COLO829 (cell line): ENCODE data around the gene LCP1.

Experiments used
- DNase-seq: peaks from one replicate; pipeline ENCODE4 v3.0.0; 2012; ENCODE audit warnings: low spot score

LCP1 gene

DNA sequence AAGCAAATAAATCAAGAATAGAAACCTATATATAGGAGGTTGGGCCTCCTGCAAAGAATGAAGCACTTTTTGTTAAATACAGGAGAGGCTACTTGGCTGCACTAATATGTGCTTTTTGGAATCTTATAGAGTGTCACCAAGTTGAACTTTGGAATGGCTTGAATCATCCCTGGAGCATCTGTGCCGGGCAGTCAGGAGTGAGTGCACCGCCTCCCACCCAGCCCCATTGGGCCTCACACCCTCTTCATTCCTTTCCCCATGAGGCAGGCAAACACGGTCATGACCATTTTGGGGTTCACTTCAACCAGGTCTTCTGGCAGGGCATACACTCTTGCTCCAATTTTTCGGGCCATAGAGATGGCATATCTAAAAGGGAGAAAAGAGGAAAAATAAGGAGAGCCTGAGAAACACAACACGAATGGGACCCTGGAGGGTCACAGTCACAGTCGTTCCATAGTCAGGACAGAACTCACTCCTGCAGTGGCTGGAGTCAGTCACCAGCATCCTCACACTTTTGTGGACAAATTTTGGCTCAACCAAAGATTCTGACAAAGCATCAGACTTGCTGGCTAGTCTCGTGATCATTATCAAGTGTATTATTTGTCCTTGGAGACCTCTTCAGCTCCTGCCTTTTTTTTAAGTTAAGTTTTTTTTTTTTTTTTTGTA, 54.5 kb downstream of the LCP1 start:
- DNase-seq: no peak

DNA sequence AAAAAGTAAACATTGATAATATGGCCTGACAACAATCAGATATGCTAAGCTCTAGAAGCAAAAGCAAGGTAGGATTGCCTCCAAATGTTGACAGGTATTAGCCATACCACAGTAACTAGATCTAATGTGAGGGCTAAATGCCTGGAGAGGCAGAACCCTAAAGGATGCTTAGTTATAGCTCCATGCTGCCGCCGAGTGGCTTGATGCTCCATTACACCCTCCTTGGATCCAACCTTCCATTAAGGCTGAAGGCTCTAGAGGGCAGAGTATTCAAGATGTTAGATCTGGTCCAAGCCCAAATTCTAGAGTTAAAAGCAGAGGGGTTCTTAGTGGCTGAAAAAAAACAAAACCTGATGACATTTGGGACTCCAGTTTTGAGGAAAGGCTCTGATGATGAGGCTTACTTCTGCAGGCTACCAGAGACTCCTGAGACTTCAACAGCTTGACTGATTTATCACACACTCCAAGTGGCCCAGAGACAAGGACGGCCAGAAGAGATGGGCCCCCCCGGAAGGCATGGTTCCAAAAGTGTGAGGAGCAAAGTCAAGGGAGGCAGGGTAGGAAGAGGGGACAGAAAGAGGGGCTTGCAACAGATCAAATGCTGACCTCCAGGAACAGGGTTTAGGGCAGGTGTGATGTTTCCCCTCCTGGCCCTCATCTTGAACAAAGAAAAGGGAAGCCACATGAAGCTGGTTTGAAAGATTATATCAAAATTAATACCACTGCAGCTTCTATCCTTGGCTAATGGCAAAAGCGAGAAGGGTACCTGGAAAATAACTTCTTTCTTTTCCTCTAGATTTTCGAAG, 55.2 kb downstream of the LCP1 start:
- DNase-seq: peak; percentile 93

DNA sequence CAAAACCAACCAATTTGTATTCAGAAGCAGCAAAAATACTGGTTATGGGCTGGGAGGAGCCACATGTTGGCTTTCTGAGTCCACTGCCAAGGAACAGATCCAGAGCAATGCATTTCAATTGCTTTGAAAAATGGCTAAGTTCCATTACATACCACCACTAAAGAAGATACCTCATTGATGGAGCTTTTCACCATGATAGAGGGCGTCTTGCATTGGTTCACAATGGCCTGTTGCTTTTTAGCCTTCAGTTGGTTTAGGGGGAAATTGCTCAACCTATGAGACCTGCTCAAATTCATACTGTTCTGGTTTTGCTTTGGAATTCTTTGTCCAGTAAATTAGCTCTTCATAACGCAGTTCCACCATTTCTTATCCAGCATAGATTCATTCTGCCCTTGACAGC, 55.9 kb downstream of the LCP1 start:
- peak; percentile 13 for DNase-seq

DNA sequence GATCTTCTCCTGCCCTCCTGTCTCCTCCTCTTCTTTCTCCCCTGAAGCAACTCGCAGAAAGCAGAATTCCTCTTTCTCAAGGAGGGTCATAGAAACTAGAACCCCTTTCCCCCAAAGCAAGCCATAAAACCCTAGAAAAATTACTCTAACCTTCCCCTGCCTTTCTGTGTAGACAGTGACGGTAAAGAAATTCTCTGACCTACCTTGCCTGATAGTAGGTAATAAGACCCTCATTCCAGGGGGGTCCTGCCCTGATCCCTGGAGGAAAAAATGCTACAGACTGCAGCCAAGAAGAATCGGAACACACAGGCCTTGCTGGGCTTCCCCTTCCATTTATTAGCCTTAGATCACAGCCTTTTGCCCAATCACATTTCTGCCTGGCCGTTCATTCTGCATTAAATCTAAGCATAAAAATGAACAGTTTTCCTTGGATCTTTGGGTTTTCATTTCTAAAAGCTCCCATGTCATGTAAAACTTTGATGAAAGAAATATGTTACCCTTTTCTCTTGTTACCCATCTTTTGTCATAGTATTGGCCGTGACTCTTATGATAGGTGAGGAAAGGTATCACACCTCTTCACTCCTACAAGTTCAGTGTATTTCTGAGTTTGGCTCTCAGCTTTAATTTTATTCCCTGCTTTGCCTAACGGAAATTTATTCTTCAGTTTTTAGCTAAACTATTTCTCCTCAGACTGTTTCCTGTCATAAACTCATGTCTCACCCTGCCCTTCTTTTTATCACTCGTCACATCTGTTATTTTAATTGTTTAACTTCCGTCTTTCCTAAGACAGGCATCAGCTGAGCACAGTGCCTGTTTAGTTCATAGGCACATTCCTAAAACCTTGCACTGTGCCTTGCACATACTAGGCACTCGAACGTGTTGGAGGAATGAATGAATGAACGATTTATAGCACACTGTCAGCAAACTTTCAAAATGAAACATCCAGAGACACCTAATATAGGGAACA, 56.7 kb downstream of the LCP1 start:
- peak; percentile 54 for DNase-seq

DNA sequence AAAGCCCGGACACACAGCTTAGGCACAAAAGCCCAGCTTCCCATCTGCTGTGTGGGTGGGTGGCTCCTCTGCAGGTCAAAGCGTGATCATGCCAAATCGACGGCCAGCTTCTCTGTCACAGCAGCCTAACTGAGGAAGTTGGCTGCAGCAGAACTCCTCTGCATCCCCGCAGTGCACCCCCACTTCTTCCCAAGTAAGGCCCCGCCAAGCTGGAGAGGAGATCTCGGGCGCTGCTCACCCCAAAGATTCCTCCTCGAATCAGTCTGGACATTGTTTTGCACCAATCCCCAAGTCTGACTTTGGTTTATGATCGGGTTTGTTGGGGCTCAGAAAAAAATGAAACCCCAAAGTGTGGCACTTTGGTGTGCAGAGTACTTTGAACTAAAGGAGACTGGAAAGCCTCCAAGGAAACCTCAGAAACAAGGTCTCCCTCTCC, 57.4 kb downstream of the LCP1 start:
- DNase-seq: no peak

DNA sequence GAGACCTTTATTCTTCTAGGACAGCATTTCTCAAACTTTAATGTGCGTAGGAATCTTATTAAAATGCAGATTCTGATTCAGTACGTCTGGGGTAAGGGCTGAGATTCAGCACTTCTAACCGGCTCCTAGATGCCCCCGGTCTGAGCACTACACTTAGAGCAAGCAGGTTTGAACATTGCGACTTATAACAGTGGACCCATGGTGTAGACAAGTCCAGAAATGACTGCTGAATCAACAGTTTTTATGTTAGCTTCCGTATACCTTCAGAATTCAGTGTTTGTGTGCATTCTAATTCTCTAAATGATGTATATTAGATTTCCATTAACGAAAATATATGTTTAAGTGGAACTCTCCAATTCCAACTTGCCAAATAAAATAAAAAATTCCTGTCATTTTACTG, 59.7 kb downstream of the LCP1 start:
- no peak for DNase-seq

DNA sequence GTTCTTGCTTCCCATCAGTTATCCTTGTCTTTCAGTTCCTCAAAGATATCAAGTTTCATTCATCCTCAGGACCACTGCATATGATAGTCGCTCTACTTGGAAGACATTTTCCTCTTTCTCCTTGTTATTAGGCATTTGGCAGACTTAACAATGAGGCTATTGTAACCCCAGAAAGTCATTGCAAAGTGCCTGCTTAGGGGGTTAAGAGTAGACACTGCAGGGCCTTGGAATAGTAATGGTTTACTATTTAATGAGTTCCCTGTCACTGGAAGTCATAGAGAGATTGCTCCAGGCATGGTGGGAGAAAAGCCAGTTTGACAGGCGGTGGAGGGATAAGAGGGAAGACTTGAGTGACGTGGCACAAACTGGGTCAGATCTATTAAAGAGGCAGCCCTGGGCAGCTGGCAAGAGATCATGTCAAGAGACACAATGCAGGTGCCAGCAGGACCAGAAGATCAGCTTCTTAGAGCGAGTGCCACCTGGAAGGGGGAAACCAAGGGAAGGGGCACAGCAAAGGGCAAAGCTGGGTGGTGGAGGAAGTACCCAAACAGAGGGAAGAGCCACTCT, 60.3 kb downstream of the LCP1 start:
- DNase-seq: peak; percentile 70

DNA sequence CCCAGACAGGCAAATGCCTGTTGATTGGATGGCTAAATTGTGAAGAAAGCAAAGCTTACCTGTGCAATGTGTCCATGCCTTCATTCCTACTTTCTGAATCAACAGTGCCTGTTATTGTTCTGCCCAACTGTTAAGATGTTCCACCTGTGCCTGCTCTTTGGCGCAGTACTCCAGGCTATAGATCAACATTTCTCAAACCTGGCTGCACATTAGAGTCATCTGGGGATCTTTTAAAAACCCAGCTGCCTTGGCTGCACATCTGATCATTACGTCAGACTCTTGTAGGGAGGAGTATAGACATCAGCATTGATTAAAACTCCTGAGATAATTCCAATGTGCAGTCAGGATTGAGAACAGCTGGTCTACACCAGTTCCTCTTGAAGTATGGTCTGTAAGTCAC, 60.9 kb downstream of the LCP1 start:
- no peak for DNase-seq

DNA sequence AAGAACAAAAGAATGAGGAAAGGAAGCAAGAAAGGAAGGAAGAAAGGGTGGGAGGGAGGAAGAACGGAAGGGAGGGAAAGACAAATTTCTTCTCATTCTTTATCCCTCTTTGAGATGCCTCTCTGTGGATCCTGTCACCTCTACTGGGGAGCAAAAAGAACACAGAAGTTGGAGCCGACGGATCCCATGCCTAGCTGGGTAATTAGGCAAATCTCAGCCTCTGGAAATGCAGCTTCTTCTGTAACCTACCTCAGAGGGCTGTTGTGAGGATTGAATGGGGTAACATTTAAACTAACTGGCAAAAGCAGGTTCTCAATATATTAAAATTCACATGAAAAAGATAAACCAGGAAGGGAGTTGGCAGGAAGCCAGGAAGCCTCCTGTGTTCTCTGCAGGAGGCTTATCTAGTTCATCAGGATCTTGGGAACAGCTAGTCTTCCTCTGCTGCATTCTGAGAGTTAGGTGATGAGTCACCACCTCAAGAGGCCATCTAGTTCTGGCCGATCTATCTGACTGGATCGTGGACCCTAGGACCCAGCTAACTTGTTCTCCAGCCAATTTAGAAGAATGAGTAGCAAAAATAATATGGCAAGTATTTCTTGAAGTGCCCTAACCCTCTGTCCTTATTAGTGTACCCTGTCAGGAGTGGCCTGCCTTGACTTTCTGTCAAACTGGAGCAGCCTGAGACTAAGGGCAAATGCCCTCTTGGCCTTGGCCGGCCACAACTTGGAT, 61.9 kb downstream of the LCP1 start:
- DNase-seq: peak; percentile 27

DNA sequence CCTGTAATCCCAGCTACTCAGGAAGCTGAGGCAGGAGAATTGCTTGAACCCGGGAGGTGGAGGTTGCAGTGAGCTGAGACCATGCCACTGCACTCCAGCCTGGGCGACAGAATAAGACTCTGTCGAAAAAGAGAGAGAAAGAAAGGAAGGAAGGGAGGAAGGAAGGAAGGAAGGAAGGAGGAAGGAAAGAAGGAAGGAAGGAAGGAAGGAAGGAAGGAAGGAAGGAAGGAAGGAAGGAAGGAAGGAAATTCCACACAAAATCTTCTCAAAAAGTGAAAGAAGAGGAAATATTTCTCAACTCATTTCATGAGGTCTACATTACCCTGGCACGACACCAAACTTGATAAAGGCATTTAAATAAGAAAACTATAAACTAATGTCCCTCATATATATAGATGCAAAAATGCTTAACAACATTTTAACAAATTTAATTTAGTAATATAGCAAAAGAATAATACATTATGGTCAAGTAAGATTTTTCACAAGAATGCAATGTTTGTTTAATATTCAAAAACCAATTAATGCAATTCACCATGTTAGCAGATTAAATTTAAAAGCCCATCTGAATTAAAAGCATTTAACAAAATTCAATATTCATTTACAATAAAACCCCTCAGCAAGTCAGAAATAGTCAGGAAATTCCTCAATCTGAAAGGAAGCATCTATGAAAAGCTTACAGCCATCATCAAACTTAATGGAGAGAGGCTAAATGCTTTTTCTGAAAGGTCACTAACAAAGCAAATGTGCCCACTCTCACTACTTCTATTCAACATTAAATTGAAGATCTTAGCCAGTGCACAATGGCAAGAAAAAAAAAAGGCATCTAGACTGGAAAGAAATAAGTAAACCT, 65.1 kb downstream of the LCP1 start:
- DNase-seq: no peak

DNA sequence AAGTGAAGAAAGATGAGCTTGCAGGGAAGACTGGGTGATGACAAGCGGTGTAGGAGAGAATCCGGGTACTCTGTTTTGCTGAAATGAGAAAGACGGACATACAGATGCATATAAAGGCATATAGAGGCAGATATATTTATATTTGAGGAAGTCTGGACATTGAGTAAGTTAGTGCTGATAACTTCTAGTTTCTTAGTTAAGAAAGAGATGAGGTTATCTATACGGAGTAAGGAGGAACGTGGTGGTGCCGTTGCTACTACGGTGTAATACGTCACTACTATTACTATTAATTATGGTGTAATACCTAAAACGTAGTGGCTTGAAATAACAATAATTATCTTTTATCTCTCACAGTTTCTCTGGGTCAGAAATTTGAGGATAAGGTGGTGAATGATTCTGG, 67.4 kb downstream of the LCP1 start:
- DNase-seq: no peak

DNA sequence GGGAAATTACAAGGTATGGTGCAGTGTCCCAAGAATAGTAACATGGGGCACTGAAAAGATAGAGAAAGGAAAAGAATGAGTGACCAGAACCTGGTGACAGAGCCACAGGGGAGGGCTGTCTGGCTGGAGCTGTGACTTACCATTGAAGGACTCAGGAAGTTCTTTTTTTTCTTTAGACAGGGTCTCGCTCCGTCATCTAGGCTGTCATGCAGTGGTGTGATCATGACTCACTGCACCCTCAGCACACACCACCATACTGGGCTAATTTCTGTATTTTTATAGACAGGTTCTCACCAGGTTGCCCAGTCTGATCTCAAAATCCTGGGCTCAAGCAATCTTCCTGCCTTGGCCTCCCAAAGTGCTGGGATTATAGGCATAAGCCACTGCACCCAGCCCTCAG, 68.4 kb downstream of the LCP1 start:
- no peak for DNase-seq

DNA sequence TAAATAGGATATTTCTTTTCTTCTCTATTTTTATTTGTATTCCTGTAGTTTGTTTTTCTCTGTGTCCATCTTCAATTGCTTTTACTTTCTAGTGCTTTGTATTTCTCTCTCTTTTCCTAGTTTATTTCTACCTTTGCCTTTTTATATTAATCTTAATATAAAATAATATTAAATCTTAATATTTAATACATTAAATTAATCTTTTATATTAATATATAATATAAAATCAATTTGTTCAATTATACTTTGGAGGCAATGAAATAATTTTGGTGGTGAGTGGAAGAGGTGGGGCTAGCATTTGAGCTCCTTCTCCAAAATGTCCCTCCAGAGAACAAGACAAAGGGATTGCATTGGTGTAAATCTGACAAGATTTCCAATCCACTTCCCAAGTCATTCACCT, 70.8 kb downstream of the LCP1 start:
- no peak for DNase-seq

DNA sequence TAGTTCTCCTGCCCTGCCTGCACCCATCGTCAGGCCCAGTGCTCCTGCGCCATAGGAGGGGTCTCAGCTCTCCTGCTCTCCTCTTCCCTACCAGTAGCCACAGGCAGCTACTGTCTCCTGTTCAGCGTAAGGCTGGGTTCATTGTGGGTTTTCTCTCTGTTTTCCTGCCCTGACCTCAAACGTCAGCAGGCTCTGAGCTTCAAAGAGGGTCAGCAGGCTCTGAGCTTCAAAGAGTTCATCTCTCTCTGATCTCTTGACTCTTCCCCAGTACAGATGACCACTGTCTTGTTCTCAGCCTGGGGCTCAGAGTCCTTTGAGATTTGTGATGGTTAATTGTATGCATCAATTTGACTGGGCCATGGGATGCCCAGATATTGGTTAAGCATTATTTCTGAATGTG, 72.5 kb downstream of the LCP1 start:
- peak; percentile 45 for DNase-seq

DNA sequence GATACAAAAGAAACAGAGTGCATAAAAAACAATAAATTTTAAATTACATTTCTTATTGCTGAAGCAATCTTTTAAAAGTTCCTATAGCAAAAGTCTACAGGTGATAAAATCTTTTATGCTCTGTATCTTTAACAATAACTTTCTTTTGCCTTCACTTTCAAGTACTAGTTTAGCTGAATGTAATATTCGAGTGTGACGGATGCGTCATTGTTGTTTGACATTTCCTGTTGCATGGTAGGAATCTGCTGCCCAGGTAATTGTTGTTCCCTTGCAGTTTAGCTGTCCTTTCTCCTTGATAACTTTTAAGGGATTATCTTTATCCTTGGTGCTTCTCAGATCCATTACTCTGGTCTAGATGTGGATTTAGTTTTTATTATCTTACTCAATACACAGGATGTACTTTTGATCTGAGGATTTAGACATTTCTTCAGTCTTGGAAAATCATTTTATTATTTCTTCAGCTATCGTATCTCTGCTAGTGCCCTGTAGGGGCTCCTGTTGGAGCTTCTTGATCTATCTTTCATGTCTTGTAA, 75.1 kb downstream of the LCP1 start:
- no peak for DNase-seq

DNA sequence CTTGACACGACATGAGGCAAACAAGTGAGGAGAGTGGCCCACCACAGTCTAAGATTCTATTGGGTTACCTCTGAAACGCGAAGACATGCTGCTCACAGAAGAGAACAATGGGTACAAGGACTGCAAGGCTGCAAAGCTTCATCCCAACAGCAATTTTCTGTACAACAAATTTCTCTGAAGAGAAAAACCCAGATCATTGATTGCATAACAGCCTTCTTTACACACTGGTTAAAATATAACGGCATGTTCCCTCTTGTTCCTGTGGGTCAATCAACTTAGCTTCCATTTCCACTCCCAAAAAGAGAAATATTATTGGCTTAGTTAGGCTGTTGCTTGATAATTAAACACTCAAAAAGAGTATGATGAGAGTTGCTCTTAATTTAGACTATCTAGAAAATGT, 77.1 kb downstream of the LCP1 start, which contains the start of gene CPB2:
Gene CPB2, minus strand, starts transcription at position 166 of the 400 bp plus-strand sequence. Its CDS starts 24 bp downstream, at position 142.
- no peak for DNase-seq

DNA sequence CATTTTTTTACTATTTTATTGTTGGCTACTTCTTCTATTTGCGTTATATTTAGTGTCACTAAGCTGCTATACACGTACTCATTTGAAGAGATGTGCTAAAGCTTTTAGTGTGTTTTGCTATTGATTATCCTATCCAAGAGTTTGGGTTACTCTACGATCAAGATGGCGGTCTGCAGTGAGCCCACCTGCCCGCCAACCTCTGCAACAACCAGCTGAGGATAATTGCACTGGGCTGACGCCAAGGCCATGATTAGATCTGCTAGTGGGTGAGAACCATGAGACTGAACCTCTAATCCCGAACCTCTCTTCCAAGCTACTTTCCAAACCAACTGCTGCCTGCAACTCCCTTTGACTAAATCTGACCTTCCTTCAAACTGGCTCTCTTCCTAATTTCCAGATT, 78.9 kb downstream of the LCP1 start:
- DNase-seq: no peak

DNA sequence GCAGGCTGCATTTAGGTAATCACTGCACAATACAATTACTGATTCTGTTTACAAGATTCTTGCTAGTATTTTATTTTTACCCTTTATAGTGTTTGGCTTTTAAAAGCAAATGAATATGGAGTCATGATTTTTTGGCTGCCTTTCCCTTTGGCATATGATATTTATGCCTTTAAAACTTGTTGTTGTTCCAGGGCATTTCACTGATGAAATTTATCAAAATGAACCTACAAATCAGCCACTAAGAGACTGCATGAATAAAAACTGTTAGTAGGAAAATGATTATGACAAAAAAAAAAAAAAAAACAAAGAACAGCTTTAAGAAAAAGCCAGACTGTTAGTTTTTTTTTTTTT, 79.7 kb downstream of the LCP1 start:
- no peak for DNase-seq

DNA sequence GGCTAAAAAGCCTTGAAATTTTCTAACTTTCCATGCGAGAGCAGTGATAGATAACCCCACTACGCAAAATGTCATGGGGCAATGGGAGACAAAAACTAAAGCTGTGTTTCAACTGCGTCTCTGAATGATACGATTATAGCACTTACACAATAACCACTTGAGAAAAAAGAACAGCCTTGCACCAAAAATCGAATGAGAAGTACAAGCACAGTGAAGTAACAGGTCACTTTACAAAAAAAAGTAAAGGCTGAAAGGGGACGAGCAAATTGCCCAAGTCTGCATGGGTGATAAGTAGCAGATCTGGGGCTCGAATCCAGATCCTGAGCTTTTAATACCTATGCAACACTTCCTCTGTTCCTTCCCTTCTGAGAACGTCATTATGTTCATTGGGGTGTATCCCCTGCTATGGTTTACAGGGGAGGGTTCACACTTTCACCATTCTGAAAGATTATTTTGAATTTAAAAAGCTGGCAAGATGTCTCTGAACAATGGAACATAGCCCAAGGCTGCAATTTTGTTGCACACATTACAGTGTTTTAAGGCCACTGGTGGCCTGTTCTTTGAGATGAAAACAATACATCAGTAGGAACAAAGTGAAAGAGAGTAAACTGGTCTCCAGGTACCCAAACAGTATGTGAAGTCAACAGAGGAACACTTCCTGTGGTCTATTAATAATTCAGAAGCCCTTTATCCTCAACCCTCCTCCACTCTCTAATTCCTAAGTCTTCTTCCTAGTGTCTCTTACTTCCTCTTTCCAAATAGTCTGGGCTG, 80.3 kb downstream of the LCP1 start:
- DNase-seq: no peak

DNA sequence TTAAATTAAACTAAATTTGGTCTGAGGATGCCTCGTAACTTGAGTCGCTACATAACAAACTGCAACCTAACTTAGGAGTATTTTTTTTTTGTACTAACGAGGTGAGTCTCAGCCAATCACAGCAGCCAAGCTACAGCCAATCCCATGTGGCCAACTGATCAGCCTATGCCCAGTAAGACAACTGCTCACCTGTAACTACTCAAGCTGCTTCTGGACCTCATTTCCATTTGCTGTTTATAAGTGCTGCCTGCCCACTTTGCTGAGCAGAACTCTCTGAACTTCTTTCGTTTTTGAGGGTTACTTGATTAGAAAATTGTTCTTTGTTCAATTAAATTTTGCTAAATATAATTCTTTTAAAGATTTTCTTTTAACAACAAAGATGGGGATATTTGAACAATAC, 81.0 kb downstream of the LCP1 start:
- DNase-seq: no peak
